Trophoblast cell (in vitro differentiated cells and primary cell): ENCODE data around the gene CCDC34.

ENCODE experiments used
- DNase-seq, 2 donors: peaks; one replicate each; pipeline ENCODE4 v3.0.0-alpha.2; 2016
- H2AFZ ChIP-seq: 2 replicates; pipeline ENCODE4 v1.6.1; 2013; ENCODE audit warnings: low read length, moderate library complexity, mild to moderate bottlenecking; ENCODE audit not compliant: insufficient read depth, poor library complexity
- H2AK5ac ChIP-seq: 2 replicates; pipeline ENCODE4 v1.6.1; 2013; ENCODE audit warnings: mild to moderate bottlenecking, low read length
- H2BK120ac ChIP-seq: 2 replicates; pipeline ENCODE4 v1.6.1; 2013; ENCODE audit warnings: low read length, mild to moderate bottlenecking, moderate library complexity; ENCODE audit not compliant: insufficient read depth, poor library complexity
- H2BK12ac ChIP-seq: 2 replicates; pipeline ENCODE4 v1.6.1; 2013; ENCODE audit warnings: mild to moderate bottlenecking, low read length, moderate library complexity
- H2BK5ac ChIP-seq: 2 replicates; pipeline ENCODE4 v1.6.1; 2013; ENCODE audit warnings: low read length, low read depth, moderate library complexity, mild to moderate bottlenecking; ENCODE audit not compliant: poor library complexity
- H3K14ac ChIP-seq: 2 replicates; pipeline ENCODE4 v1.6.1; 2013; ENCODE audit warnings: mild to moderate bottlenecking, low read length
- H3K18ac ChIP-seq: 2 replicates; pipeline ENCODE4 v1.6.1; 2013; ENCODE audit warnings: mild to moderate bottlenecking, low read length
- H3K23ac ChIP-seq: 2 replicates; pipeline ENCODE4 v1.6.1; 2013; ENCODE audit warnings: low read length
- H3K27ac ChIP-seq: 2 replicates; pipeline ENCODE4 v1.5.1; 2013; ENCODE audit warnings: low read depth, mild to moderate bottlenecking, inconsistent platforms, low read length, moderate library complexity
- H3K27me3 ChIP-seq: 2 replicates; pipeline ENCODE4 v1.6.1; 2013; ENCODE audit warnings: inconsistent platforms, mild to moderate bottlenecking, low read length, moderate library complexity; ENCODE audit not compliant: insufficient read depth
- H3K36me3 ChIP-seq, 2 experiments: 1 replicate in 1 of 2; 2 replicates in 1 of 2; pipeline ENCODE4 v1.6.1; 2013; ENCODE audit warnings: low read length in 2 of 2, mild to moderate bottlenecking in 2 of 2, moderate library complexity in 1 of 2; ENCODE audit not compliant: insufficient read depth in 2 of 2, control insufficient read depth in 1 of 2
- H3K4ac ChIP-seq: 2 replicates; pipeline ENCODE4 v1.6.1; 2013; ENCODE audit warnings: low read depth, mild to moderate bottlenecking, low read length, moderate library complexity
- H3K4me1 ChIP-seq, 2 experiments: 1 replicate in 1 of 2; 2 replicates in 1 of 2; pipeline ENCODE4 v1.6.1; 2013; ENCODE audit warnings: low read length in 2 of 2, mild to moderate bottlenecking in 2 of 2, moderate library complexity in 1 of 2; ENCODE audit not compliant: insufficient read depth in 2 of 2, control insufficient read depth in 1 of 2
- H3K4me2 ChIP-seq: 2 replicates; pipeline ENCODE4 v1.6.1; 2013; ENCODE audit warnings: inconsistent platforms, mild to moderate bottlenecking, low read length, moderate library complexity
- H3K4me3 ChIP-seq: 2 replicates; pipeline ENCODE4 v1.5.1; 2013; ENCODE audit warnings: mild to moderate bottlenecking, low read depth, low read length, inconsistent platforms
- H3K79me1 ChIP-seq: one replicate; pipeline ENCODE4 v1.6.1; 2013; ENCODE audit warnings: low read length
- H3K79me2 ChIP-seq: 2 replicates; pipeline ENCODE4 v1.6.1; 2013; ENCODE audit warnings: low read length, mild to moderate bottlenecking; ENCODE audit not compliant: control insufficient read depth, insufficient read depth, poor library complexity
- H3K9ac ChIP-seq: 2 replicates; pipeline ENCODE4 v1.6.1; 2013; ENCODE audit warnings: mild to moderate bottlenecking, low read length
- H3K9me3 ChIP-seq: 2 replicates; pipeline ENCODE4 v1.6.1; 2013; ENCODE audit warnings: low read depth, mild to moderate bottlenecking, control low read depth, inconsistent platforms, low read length; ENCODE audit not compliant: insufficient read depth
- H4K12ac ChIP-seq: 2 replicates; pipeline ENCODE4 v1.6.1; 2013; ENCODE audit warnings: low read depth, mild to moderate bottlenecking, low read length, moderate library complexity
- H4K8ac ChIP-seq: 2 replicates; pipeline ENCODE4 v1.6.1; 2013; ENCODE audit warnings: low read depth, mild to moderate bottlenecking, low read length, moderate library complexity
- H4K91ac ChIP-seq: one replicate; pipeline ENCODE4 v1.6.1; 2013; ENCODE audit warnings: low read depth, mild to moderate bottlenecking, low read length, moderate library complexity
- WGBS: extraction: QIAGEN DNeasy Blood & Tissue Kit; methylation state at CpG from one replicate; pipeline ENCODE4 v1.1.7; 2013; ENCODE audit warnings: missing lambda C conversion rate; ENCODE audit not compliant: insufficient read length, insufficient coverage; ENCODE audit errors: extremely low coverage; 5-methylcytosine and 5-hydroxymethylcytosine counted together

Gene CCDC34

GRCh38 chr11:27391331-27392015 lies 28.5 kb upstream of the CCDC34 start:
- Histone ChIP-seq H3K14ac (no peak overlapping the region), H3K18ac (no peak overlapping the region), H2AK5ac (no peak overlapping the region), H2AFZ (no peak overlapping the region), H2BK5ac (no peak overlapping the region), H3K9ac (no peak overlapping the region), H3K4ac (no peak overlapping the region), H3K27me3 (no peaks in the 10 kb centered on the region), H2BK120ac (no peak overlapping the region), H3K4me2 (no peak overlapping the region), H2BK12ac (no peak overlapping the region), H4K91ac (no peak overlapping the region), H3K4me3 (no peak overlapping the region), H3K9me3 (no peaks in the 10 kb centered on the region), H3K27ac (no peak overlapping the region), H3K79me2 (peaks cover 2% of the 10 kb centered on the region), H3K79me1 (peaks cover 5% of the 10 kb centered on the region), H3K23ac (no peak overlapping the region), H3K36me3 (no peaks in the 10 kb centered on the region), H3K4me1 (peaks cover 12 to 14% of the 10 kb centered on the region in 2 experiments), H4K8ac (no peak overlapping the region), H4K12ac (no peak overlapping the region)
- no CpG with 5 or more reads among the region's 5 CpGs for WGBS
- DNase-seq = peak in 1 of 2 donors; percentile 26

DNA sequence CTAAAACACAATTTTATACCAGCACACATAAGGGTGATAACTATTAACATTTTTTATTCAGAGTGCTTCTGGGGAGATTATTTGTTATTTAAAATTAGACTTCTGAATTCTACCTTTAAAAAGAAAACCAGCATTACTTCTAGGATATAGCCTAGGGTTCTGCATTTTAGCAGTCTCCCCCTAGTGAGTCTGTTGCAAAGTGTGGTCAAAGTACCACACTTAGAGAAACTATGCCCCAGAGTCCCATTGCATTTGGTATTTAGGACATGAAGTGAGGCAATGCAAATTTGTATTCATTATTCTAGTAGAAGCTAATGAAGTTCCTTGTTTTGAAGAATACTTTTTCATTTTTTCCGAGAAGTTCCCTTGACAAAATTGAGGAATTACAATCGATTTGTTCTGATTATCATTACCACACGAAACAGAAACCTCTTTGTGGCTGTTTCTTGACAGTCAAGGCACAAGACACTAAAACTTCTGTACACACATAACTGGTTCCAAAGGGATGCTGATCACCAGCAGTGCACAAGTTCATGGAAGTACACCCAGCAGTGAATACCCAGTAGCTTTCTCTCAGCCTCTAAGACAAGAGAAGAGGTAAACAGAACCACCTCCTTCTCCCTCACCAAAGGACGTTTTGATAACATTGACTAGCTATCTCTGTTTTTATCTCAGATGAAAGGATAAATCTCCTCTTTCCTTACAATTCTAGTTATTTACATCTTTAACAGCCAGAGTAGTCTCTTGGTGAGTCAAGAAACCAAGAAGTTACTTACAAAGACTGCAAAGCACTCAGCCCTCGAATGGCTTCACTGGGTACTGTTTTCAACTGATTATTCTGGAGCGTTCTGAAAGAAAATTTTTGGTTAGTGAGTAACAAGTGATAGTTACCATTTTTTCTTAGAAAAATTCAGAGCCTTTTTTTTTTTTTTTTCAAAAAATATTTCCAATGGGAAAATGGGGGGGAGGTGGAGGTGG lies 27.6 kb upstream of the CCDC34 start:
- H3K36me3 ChIP-seq = no peaks in the 10 kb centered on the region
- H3K18ac ChIP-seq = no peak overlapping the region
- H3K4me1 ChIP-seq = peaks cover 7 to 11% of the 10 kb centered on the region in 2 experiments
- no peak overlapping the region for H4K8ac ChIP-seq
- H3K4ac ChIP-seq = no peak overlapping the region
- H4K12ac ChIP-seq = no peak overlapping the region
- no peak overlapping the region for H3K14ac ChIP-seq
- no peaks in the 10 kb centered on the region for H3K9me3 ChIP-seq
- no CpG with 5 or more reads among the region's 6 CpGs for WGBS
- H2BK5ac ChIP-seq = no peak overlapping the region
- H3K79me2 ChIP-seq = peaks cover 2% of the 10 kb centered on the region
- H3K23ac ChIP-seq = no peak overlapping the region
- peaks cover 4% of the 10 kb centered on the region for H3K79me1 ChIP-seq
- H3K27me3 ChIP-seq = no peaks in the 10 kb centered on the region
- peak; percentile 69 to 88 for DNase-seq
- no peak overlapping the region for H3K27ac ChIP-seq
- no peak overlapping the region for H3K9ac ChIP-seq
- no peak overlapping the region for H2BK12ac ChIP-seq
- no peak overlapping the region for H2AFZ ChIP-seq
- H3K4me3 ChIP-seq = no peak overlapping the region
- H3K4me2 ChIP-seq = no peak overlapping the region
- no peak overlapping the region for H2AK5ac ChIP-seq
- H4K91ac ChIP-seq = no peak overlapping the region
- H2BK120ac ChIP-seq = no peak overlapping the region

DNA sequence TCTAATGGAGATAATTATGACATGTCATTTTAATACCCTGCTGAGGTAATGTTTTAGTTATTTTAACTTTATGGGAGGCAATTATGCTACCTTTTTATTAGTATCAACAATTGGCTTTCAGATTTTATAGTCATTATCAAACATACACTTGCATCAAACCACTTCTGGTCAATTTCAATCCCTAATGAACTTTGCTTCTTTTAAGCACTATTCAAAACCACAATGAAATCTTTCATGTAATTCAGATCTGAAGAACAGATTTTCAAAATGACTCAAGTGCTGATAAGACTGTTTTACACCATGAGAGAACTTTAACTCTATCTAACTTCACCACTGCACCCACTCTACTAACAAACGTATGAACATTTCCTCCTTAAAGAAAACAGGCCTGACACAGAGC lies 25.9 kb upstream of the CCDC34 start:
- Histone ChIP-seq H3K18ac (no peak overlapping the region), H3K9ac (no peak overlapping the region), H3K27me3 (no peaks in the 10 kb centered on the region), H2AFZ (no peak overlapping the region), H3K36me3 (no peaks in the 10 kb centered on the region), H2BK12ac (no peak overlapping the region), H3K4me2 (no peak overlapping the region), H4K8ac (no peak overlapping the region), H3K79me2 (peaks cover under 1% of the 10 kb centered on the region), H4K12ac (no peak overlapping the region), H3K79me1 (peaks cover 2% of the 10 kb centered on the region), H3K4ac (no peak overlapping the region), H2BK120ac (no peak overlapping the region), H3K23ac (no peak overlapping the region), H3K9me3 (no peaks in the 10 kb centered on the region), H3K14ac (no peak overlapping the region), H3K4me1 (peaks cover 0 to 10% of the 10 kb centered on the region in 2 experiments), H2BK5ac (no peak overlapping the region), H2AK5ac (no peak overlapping the region), H3K4me3 (no peak overlapping the region), H4K91ac (no peak overlapping the region), H3K27ac (no peak overlapping the region)
- DNase-seq = no peak
- WGBS = no CpG with 5 or more reads among the region's 1 CpG

DNA sequence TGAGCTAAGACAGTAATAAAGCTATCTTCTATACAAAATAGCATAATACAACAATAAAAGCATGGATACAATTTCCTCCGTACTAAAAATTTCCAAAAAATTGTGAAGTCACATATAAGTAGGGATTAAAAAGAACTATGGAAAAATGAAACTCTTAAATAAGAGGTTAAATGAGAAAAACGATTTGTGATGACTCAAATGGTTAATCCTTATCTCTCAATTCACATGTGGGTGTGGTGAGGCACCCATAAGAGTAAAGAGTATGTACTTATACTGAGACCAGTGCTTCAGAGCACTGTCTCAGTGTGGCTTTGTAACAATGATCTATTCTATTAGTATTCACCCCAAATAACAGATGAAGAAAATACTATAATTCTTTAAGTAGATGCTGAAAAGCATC lies 25.0 kb upstream of the CCDC34 start:
- H3K79me1 ChIP-seq = peaks cover 2% of the 10 kb centered on the region
- H3K27me3 ChIP-seq = no peaks in the 10 kb centered on the region
- H4K8ac ChIP-seq = no peak overlapping the region
- WGBS = no CpG with 5 or more reads among the region's 2 CpGs
- no peak overlapping the region for H3K4me2 ChIP-seq
- H2BK120ac ChIP-seq = no peak overlapping the region
- no peak overlapping the region for H3K23ac ChIP-seq
- H2AFZ ChIP-seq = no peak overlapping the region
- no peak overlapping the region for H2BK12ac ChIP-seq
- no peak overlapping the region for H3K27ac ChIP-seq
- H2AK5ac ChIP-seq = no peak overlapping the region
- DNase-seq = no peak
- H4K12ac ChIP-seq = no peak overlapping the region
- no peaks in the 10 kb centered on the region for H3K79me2 ChIP-seq
- no peak overlapping the region for H3K14ac ChIP-seq
- H3K4me3 ChIP-seq = no peak overlapping the region
- H3K36me3 ChIP-seq = no peaks in the 10 kb centered on the region
- no peak overlapping the region for H2BK5ac ChIP-seq
- H3K9ac ChIP-seq = no peak overlapping the region
- H3K4ac ChIP-seq = no peak overlapping the region
- H3K9me3 ChIP-seq = no peaks in the 10 kb centered on the region
- no peak overlapping the region for H4K91ac ChIP-seq
- H3K4me1 ChIP-seq = peaks cover 0 to 10% of the 10 kb centered on the region in 2 experiments
- no peak overlapping the region for H3K18ac ChIP-seq
